IMR-90 (cell line): ENCODE data around the gene EME2. TPM values are rescaled to one million over a fixed set of nuclear protein-coding genes. Genes with fewer than 3 reads are reported as not detected.
A peak's percentile ranks its signal among the peaks of the same experiment; 100 is the strongest.

Experiments
- ATAC-seq: fragments of 200-7000 bp; cut with Tn5 transposase; 2 replicates; pipeline ENCODE4 v1.9.1; 2020; ENCODE audit warnings: low read depth, mild to moderate bottlenecking, moderate library complexity
- BruUV-seq: library from RNA; stranded (reverse); fragments of 400-500 nt; replicated peaks from 2 replicates; lab custom pipeline; 2021; lab: Mats Ljungman, UMichigan
- CTCF ChIA-PET: fragments of 300-600 bp; formaldehyde crosslinking; extraction: SDS; loops from one replicate; lab custom pipeline; 2021; ENCODE audit warnings: antibody characterized with exemption; lab: Yijun Ruan, JAX
- POLR2A ChIA-PET: fragments of 300-600 bp; sonication (Branson Sonifier 250); formaldehyde crosslinking; loops from one replicate; lab custom pipeline; 2022; ENCODE audit warnings: antibody characterized with exemption; ENCODE audit not compliant: unreplicated experiment; lab: Charles Lee
- DNase-seq: peaks from one replicate; pipeline ENCODE4 v3.0.0; 2013
- H2AFZ ChIP-seq: replicated peaks from 2 replicates; pipeline ENCODE3; 2013; ENCODE audit warnings: low read length, mild to moderate bottlenecking; ENCODE audit not compliant: poor library complexity
- H2AK5ac ChIP-seq: 2 replicates; pipeline ENCODE4 v1.6.1; 2013; ENCODE audit warnings: low read depth, low read length, inconsistent platforms
- H2AK9ac ChIP-seq: replicated peaks from 2 replicates; pipeline ENCODE3; 2013; ENCODE audit warnings: mild to moderate bottlenecking, low read depth, low read length, moderate library complexity; ENCODE audit not compliant: poor library complexity
- H2BK120ac ChIP-seq: 2 replicates; pipeline ENCODE4 v1.6.1; 2013; ENCODE audit warnings: low read depth, low read length, inconsistent platforms
- H2BK15ac ChIP-seq: 3 replicates; pipeline ENCODE4 v1.6.1; 2013; ENCODE audit warnings: low read depth, low read length, inconsistent platforms
- H2BK20ac ChIP-seq: 2 replicates; pipeline ENCODE4 v1.6.1; 2013; ENCODE audit warnings: low read depth, mild to moderate bottlenecking, inconsistent platforms, low read length, moderate library complexity
- H2BK5ac ChIP-seq: 2 replicates; pipeline ENCODE4 v1.6.1; 2013; ENCODE audit warnings: mild to moderate bottlenecking, low read depth, low read length, inconsistent platforms; ENCODE audit not compliant: poor library complexity, severe bottlenecking
- H3K14ac ChIP-seq: replicated peaks from 2 replicates; pipeline ENCODE4 v1.6.1; 2013; ENCODE audit warnings: low read depth, low read length, inconsistent platforms
- H3K18ac ChIP-seq: 2 replicates; pipeline ENCODE4 v1.6.1; 2013; ENCODE audit warnings: low read depth, low read length, control low read depth
- H3K23ac ChIP-seq: 2 replicates; pipeline ENCODE4 v1.6.1; 2013; ENCODE audit warnings: low read depth, low read length, inconsistent platforms
- H3K27ac ChIP-seq: 2 replicates; pipeline ENCODE4 v1.5.1; 2013; ENCODE audit warnings: mild to moderate bottlenecking, control low read depth, low read length; ENCODE audit not compliant: insufficient read depth
- H3K27me3 ChIP-seq: 2 replicates; pipeline ENCODE4 v1.6.1; 2013; ENCODE audit warnings: low read length; ENCODE audit not compliant: control insufficient read depth, insufficient read depth
- H3K36me3 ChIP-seq: 2 replicates; pipeline ENCODE4 v1.6.1; 2013; ENCODE audit warnings: low read length, mixed read lengths; ENCODE audit not compliant: control insufficient read depth, insufficient read depth
- H3K4ac ChIP-seq: 2 replicates; pipeline ENCODE4 v1.6.1; 2013; ENCODE audit warnings: low read depth, low read length, inconsistent platforms
- H3K4me1 ChIP-seq: 2 replicates; pipeline ENCODE4 v1.6.1; 2013; ENCODE audit warnings: low read length, mixed read lengths; ENCODE audit not compliant: control insufficient read depth, insufficient read depth
- H3K4me2 ChIP-seq: 2 replicates; pipeline ENCODE4 v1.6.1; 2013; ENCODE audit warnings: low read depth, mild to moderate bottlenecking, control low read depth, low read length, moderate library complexity
- H3K4me3 ChIP-seq: 2 replicates; pipeline ENCODE4 v1.5.1; 2013; ENCODE audit warnings: low read depth, mild to moderate bottlenecking, control low read depth, low read length, moderate library complexity; ENCODE audit not compliant: insufficient read depth
- H3K56ac ChIP-seq: 2 replicates; pipeline ENCODE4 v1.6.1; 2013; ENCODE audit warnings: low read length, inconsistent platforms; ENCODE audit not compliant: insufficient read depth; ENCODE audit errors: extremely low read depth
- H3K79me1 ChIP-seq, 2 experiments: 2 replicates each; pipeline ENCODE4 v1.6.1; 2013; ENCODE audit warnings: low read length in 2 of 2, inconsistent platforms in 1 of 2, low read depth in 1 of 2
- H3K9ac ChIP-seq: 2 replicates; pipeline ENCODE4 v1.6.1; 2013; ENCODE audit warnings: low read depth, low read length, control low read depth
- H3K9me1 ChIP-seq: 2 replicates; pipeline ENCODE4 v1.6.1; 2013; ENCODE audit warnings: low read length, inconsistent platforms; ENCODE audit not compliant: insufficient read depth
- H3K9me3 ChIP-seq: 2 replicates; pipeline ENCODE4 v1.6.1; 2013; ENCODE audit warnings: low read length; ENCODE audit not compliant: control insufficient read depth, insufficient read depth
- H4K20me1 ChIP-seq: 2 replicates; pipeline ENCODE4 v1.6.1; 2013; ENCODE audit warnings: low read length, inconsistent platforms; ENCODE audit not compliant: insufficient read depth
- H4K5ac ChIP-seq: 2 replicates; pipeline ENCODE4 v1.6.1; 2013; ENCODE audit warnings: mild to moderate bottlenecking, low read depth, low read length, control low read depth
- H4K8ac ChIP-seq, 2 experiments: 2 replicates each; pipeline ENCODE4 v1.6.1; 2013; ENCODE audit warnings: low read depth in 2 of 2, low read length in 2 of 2, control low read depth in 1 of 2, inconsistent platforms in 1 of 2
- H4K91ac ChIP-seq: 2 replicates; pipeline ENCODE4 v1.6.1; 2013; ENCODE audit warnings: low read depth, low read length, inconsistent platforms; ENCODE audit not compliant: insufficient read depth
- CEBPB ChIP-seq: IDR thresholded peaks from 2 replicates; pipeline ENCODE4 v1.6.1; 2012; ENCODE audit warnings: low read depth, low read length, improper control_type of control experiment
- CHD1 ChIP-seq: IDR thresholded peaks from 2 replicates; pipeline ENCODE4 v1.6.1; 2012; ENCODE audit warnings: low read depth, low read length, improper control_type of control experiment
- CTCF ChIP-seq: conservative IDR thresholded peaks from 2 replicates; pipeline ENCODE4 v1.5.1; 2012; ENCODE audit warnings: mild to moderate bottlenecking, low read depth, low read length, improper control_type of control experiment
- ELK1 ChIP-seq: fragments of 150-350 bp; IDR thresholded peaks from 2 replicates; pipeline ENCODE4 v1.6.1; 2016; ENCODE audit warnings: low read depth, mild to moderate bottlenecking, low read length, moderate library complexity, borderline replicate concordance
- FOS ChIP-seq: fragments of 150-350 bp; IDR thresholded peaks from 2 replicates; pipeline ENCODE4 v1.6.1; 2016; ENCODE audit warnings: low read depth, low read length
- MAFK ChIP-seq: IDR thresholded peaks from 2 replicates; pipeline ENCODE4 v1.6.1; 2012; ENCODE audit warnings: low read depth, low read length, improper control_type of control experiment
- MAZ ChIP-seq: IDR thresholded peaks from 2 replicates; pipeline ENCODE4 v1.6.1; 2012; ENCODE audit warnings: low read depth, mild to moderate bottlenecking, low read length, improper control_type of control experiment, moderate library complexity, borderline replicate concordance
- MXI1 ChIP-seq: IDR thresholded peaks from 2 replicates; pipeline ENCODE4 v1.6.1; 2012; ENCODE audit warnings: low read depth, mild to moderate bottlenecking, low read length, moderate library complexity, borderline replicate concordance
- NFE2L2 ChIP-seq: fragments of 150-350 bp; IDR thresholded peaks from 2 replicates; pipeline ENCODE4 v1.6.1; 2016; ENCODE audit warnings: low read depth, mild to moderate bottlenecking, low read length
- RAD21 ChIP-seq: IDR thresholded peaks from 2 replicates; pipeline ENCODE4 v1.6.1; 2012; ENCODE audit warnings: low read length, improper control_type of control experiment
- RCOR1 ChIP-seq: IDR thresholded peaks from 2 replicates; pipeline ENCODE4 v1.6.1; 2012; ENCODE audit warnings: mild to moderate bottlenecking, low read length, improper control_type of control experiment; ENCODE audit not compliant: insufficient replicate concordance
- RFX5 ChIP-seq: IDR thresholded peaks from 2 replicates; pipeline ENCODE4 v1.8.0; 2012; ENCODE audit warnings: low read depth, mild to moderate bottlenecking, low read length, moderate library complexity
- SMC3 ChIP-seq: fragments of 150-350 bp; IDR thresholded peaks from 2 replicates; pipeline ENCODE4 v1.6.1; 2016; ENCODE audit warnings: low read depth, mild to moderate bottlenecking, antibody characterized with exemption, low read length, moderate library complexity
- USF2 ChIP-seq: fragments of 150-350 bp; IDR thresholded peaks from 2 replicates; pipeline ENCODE4 v1.6.1; 2017; ENCODE audit warnings: mild to moderate bottlenecking, antibody characterized with exemption, low read length, low read depth
- WGBS, 2 experiments: methylation state at CpG; one replicate each; pipeline versions ENCODE4 v1.1.5 to v1.1.7; 2013; ENCODE audit warnings: missing lambda C conversion rate in 2 of 2; ENCODE audit not compliant: insufficient read length in 1 of 2; ENCODE audit errors: extremely low coverage in 2 of 2; 5-methylcytosine and 5-hydroxymethylcytosine counted together
- dilution Hi-C: fragments of 300-500 bp; cut with HindIII; formaldehyde crosslinking; loops from one replicate; pipeline ENCODE4 v1.14.3; 2018; ENCODE audit warnings: low sequenced_read_pairs; ENCODE audit not compliant: unreplicated experiment
- in situ Hi-C: fragments of 300-500 bp; cut with MboI; formaldehyde crosslinking; loops from 3 replicates; pipeline ENCODE4 v1.14.3; 2019; ENCODE audit warnings: low sequenced_read_pairs, inconsistent platforms, mixed read lengths
- intact Hi-C: fragments of 100-400 bp; cut with micrococcal nuclease; formaldehyde crosslinking; loops from 2 replicates; pipeline ENCODE4 v1.10.0; 2022
- polyA plus RNA-seq, 3 experiments: library from polyadenylated mRNA; depleted of rRNA; stranded (reverse); fragments of >200 nt; gene quantifications; 2 replicates each; pipeline ENCODE4 v1.2.3, GENCODE V29; 2012; ENCODE audit warnings: low replicate concordance in 1 of 3
- total RNA-seq: library from RNA; depleted of rRNA; stranded (reverse); fragments of >200 nt; gene quantifications from 2 replicates; pipeline ENCODE4 v1.2.3, GENCODE V29; 2012

EME2 gene
- total and polyA plus RNA-seq, 2 of the 4 experiments (the other 2 are of a cell fraction), result 1.3 to 9.6 TPM

GRCh38 chr16:1769402-1770300, 3.0 kb upstream of the EME2 start:
- Histone ChIP-seq H2BK20ac (no peak overlapping the region), H3K14ac (no peak overlapping the region), H2BK120ac (no peak overlapping the region), H3K23ac (no peak overlapping the region), H2AK5ac (no peak overlapping the region), H3K56ac (no peak overlapping the region), H3K36me3 (peaks cover 47% of the 10 kb centered on the region), H3K9ac (no peak overlapping the region), H3K27ac (no peak overlapping the region), H4K8ac (no peak overlapping the region), H3K4me3 (no peak overlapping the region), H2AFZ (no peak overlapping the region), H4K5ac (no peak overlapping the region), H2BK15ac (no peak overlapping the region), H2BK5ac (no peak overlapping the region), H3K4me2 (no peak overlapping the region), H2AK9ac (peak overlapping the region; percentile 13), H3K4ac (no peak overlapping the region), H4K91ac (no peak overlapping the region), H3K27me3 (no peaks in the 10 kb centered on the region), H3K9me1 (0 out of 2 replicates have a peak, but pooled peaks cover 2% of the 10 kb centered on the region), H3K4me1 (peaks cover 12% of the 10 kb centered on the region), H4K20me1 (peaks cover 28% of the 10 kb centered on the region), H3K9me3 (no peaks in the 10 kb centered on the region), H3K79me1 (peaks cover 10 to 40% of the 10 kb centered on the region in 2 experiments), H3K18ac (no peak overlapping the region)
- BruUV-seq, result no TSS peak
- ATAC-seq (no peak), DNase-seq (no peak)
- dilution Hi-C loops (no loop called here), intact Hi-C loops (no loop called here), in situ Hi-C loops (no loop called here)
- 93% methylated on average over 5 of the region's 27 CpGs; no CpG with 5 or more reads in 1 of the 2 experiments for WGBS, 2 experiments
- CTCF ChIA-PET, result no interaction called here
- POLR2A ChIA-PET, result no interaction called here
- TF ChIP-seq MAZ (no peak), MXI1 (no peak), CHD1 (no peak), ELK1 (no peak), RFX5 (no peak), RCOR1 (no peak), SMC3 (no peak), RAD21 (no peak), CTCF (no peak), MAFK (no peak), NFE2L2 (no peak), FOS (no peak), CEBPB (no peak), USF2 (no peak)
